BE2C (cell line): ENCODE data around the gene SPI1.

Experiments
- DNase-seq: peaks from one replicate; pipeline ENCODE4 v3.0.0-alpha.2; 2020
- H3K27me3 ChIP-seq: fragments of 250-450 bp; sonication (Bioruptor Pico); 2 replicates; pipeline ENCODE4 v1.5.1; 2020; ENCODE audit warnings: mild to moderate bottlenecking
- H3K36me3 ChIP-seq: fragments of 250-450 bp; sonication (Bioruptor Pico); 2 replicates; pipeline ENCODE4 v1.5.1; 2020; ENCODE audit warnings: mild to moderate bottlenecking
- H3K4me1 ChIP-seq: fragments of 250-450 bp; sonication (Bioruptor Pico); 2 replicates; pipeline ENCODE4 v1.5.1; 2020
- H3K4me3 ChIP-seq: 2 replicates; pipeline ENCODE4 v1.5.1; 2011; ENCODE audit warnings: low read depth, low read length
- H3K9me3 ChIP-seq: fragments of 250-450 bp; sonication (Bioruptor Pico); 2 replicates; pipeline ENCODE4 v1.5.1; 2020
- TF ChIP-seq, protein P1 (sequence below): IDR thresholded peaks from 2 replicates; pipeline ENCODE4 v1.5.1; 2012; ENCODE audit warnings: mild to moderate bottlenecking, low read depth, low read length

The SPI1 gene

DNA sequence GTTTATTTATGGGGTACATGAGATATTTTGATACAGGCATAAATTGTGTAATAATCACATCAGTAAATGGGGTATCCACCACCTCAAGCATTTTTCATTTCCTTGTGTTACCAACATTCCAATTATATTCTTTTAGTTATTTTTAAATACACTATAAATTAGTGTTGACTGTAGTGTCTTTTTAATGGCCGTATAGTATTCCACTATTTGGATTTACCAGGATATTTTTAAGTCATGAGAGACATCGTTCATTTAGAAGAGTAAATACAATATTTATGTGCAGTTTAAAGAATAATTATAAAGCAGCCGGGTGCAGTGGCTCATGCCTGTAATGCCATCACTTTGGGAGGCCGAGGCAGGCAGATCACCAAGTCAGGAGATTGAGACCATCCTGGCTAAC is 6.2 kb upstream of the SPI1 start:
- no peaks in the 10 kb centered on the region for H3K9me3 ChIP-seq
- no peak overlapping the region for H3K4me3 ChIP-seq
- H3K27me3 ChIP-seq = no peaks in the 10 kb centered on the region
- no peak for DNase-seq
- H3K36me3 ChIP-seq = no peaks in the 10 kb centered on the region
- TF ChIP-seq, protein P1, sequence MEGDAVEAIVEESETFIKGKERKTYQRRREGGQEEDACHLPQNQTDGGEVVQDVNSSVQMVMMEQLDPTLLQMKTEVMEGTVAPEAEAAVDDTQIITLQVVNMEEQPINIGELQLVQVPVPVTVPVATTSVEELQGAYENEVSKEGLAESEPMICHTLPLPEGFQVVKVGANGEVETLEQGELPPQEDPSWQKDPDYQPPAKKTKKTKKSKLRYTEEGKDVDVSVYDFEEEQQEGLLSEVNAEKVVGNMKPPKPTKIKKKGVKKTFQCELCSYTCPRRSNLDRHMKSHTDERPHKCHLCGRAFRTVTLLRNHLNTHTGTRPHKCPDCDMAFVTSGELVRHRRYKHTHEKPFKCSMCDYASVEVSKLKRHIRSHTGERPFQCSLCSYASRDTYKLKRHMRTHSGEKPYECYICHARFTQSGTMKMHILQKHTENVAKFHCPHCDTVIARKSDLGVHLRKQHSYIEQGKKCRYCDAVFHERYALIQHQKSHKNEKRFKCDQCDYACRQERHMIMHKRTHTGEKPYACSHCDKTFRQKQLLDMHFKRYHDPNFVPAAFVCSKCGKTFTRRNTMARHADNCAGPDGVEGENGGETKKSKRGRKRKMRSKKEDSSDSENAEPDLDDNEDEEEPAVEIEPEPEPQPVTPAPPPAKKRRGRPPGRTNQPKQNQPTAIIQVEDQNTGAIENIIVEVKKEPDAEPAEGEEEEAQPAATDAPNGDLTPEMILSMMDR = no peak
- H3K4me1 ChIP-seq = no peaks in the 10 kb centered on the region

- Histone ChIP-seq H3K9me3 (no peaks in the 10 kb centered on the region), H3K4me3 (no peak overlapping the region), H3K4me1 (no peaks in the 10 kb centered on the region), H3K36me3 (no peaks in the 10 kb centered on the region), H3K27me3 (no peaks in the 10 kb centered on the region)
- no peak for DNase-seq
- TF ChIP-seq, protein P1 = no peak
Observed at GRCh38 chr11:47383071-47383470, 4.7 kb upstream of the SPI1 start.

GRCh38 chr11:47380078-47380477 is 1.7 kb upstream of the SPI1 start:
- Histone ChIP-seq H3K4me1 (no peaks in the 10 kb centered on the region), H3K27me3 (no peaks in the 10 kb centered on the region), H3K9me3 (no peaks in the 10 kb centered on the region), H3K36me3 (no peaks in the 10 kb centered on the region), H3K4me3 (no peak overlapping the region)
- TF ChIP-seq, protein P1 = no peak
- DNase-seq = no peak

DNA sequence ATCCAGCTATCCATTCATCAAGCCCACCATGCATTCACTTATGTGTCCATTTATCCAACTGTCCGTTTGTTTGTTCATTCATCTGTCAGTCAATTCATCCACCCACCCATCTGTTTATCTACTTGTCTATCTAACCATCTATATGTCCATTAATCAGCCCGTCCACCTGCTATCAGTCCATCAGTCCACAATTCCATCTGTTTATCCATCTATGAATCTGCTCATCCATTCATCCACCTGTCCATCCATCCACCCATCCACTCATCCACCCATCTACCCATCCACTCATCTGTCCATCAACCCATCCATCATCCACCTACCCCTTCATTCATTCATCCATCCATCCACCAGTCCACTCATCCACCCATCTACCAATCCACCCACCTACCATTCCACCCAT is 970 bp upstream of the SPI1 start:
- TF ChIP-seq, protein P1 = no peak
- Histone ChIP-seq H3K27me3 (no peaks in the 10 kb centered on the region), H3K4me3 (no peak overlapping the region), H3K4me1 (no peaks in the 10 kb centered on the region), H3K9me3 (no peaks in the 10 kb centered on the region), H3K36me3 (no peaks in the 10 kb centered on the region)
- no peak for DNase-seq

DNA sequence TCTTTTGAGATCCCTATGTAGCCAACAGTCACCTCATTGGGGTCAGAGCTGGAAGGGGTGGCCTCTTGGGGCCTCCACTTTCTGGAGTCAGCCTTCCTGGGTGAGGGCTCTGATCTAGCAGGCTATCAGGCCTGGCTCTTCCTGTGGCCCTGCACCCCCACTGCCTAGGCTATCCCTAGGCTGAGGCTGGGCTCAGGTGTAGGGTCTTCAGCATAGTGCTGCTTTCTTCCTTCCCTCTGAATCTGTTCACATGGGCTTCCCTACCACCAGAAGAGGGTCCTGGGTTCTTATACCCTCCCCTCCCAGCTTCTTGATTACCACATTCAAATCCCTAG is 456 bp upstream of the SPI1 start:
- no peaks in the 10 kb centered on the region for H3K4me1 ChIP-seq
- H3K4me3 ChIP-seq = no peak overlapping the region
- TF ChIP-seq, protein P1 = no peak
- no peaks in the 10 kb centered on the region for H3K36me3 ChIP-seq
- no peak for DNase-seq
- no peaks in the 10 kb centered on the region for H3K9me3 ChIP-seq
- H3K27me3 ChIP-seq = no peaks in the 10 kb centered on the region

- no peaks in the 10 kb centered on the region for H3K36me3 ChIP-seq
- H3K4me1 ChIP-seq = no peaks in the 10 kb centered on the region
- DNase-seq = no peak
- no peak overlapping the region for H3K4me3 ChIP-seq
- H3K9me3 ChIP-seq = no peaks in the 10 kb centered on the region
- TF ChIP-seq, protein P1 = no peak
- H3K27me3 ChIP-seq = no peaks in the 10 kb centered on the region
Observed at GRCh38 chr11:47377571-47378009, 757 bp downstream of the SPI1 start.
